AG20443 (cell line): Measurements from ENCODE around the gene PLXNB2.

Experiments
- DNase-seq: peaks from one replicate; pipeline ENCODE4 v3.0.0; 2012; ENCODE audit warnings: low spot score, mixed read lengths

Gene PLXNB2

DNA sequence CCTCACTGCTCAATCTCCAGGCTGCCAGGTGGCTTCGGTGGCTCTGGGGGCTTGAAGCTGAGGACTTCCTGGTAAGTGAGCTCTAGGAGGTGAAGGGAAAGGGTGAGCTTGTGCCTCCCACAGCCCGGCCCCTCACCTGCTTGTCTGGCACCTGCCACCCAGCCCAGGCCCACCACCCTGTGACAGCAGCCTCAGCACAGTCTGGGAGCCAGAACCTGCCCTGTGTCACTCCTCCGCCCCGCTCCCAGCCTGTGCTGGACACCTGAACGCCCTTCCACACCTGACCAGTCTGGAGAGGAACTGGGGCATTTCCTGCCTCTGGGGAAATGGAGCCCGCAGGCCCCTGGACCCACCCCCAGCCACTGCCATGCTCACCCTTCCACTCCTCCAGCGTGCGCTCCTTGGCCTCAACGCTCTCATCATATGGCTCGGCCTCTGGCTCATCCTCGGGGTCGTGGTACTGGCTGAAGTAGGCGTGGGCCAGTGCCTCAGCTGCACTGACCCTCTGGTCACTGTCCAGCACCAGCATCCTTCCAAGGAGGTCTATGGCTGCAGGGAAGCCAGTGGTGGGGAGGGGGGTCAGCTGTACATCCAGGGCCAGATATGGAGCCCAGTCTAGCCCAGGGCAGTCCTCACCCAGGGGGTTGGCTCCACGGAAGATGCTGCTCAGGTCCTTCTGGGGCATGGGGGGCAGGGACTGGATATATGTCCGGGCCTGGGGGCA, 42.3 kb downstream of the PLXNB2 start:
- no peak for DNase-seq

DNA sequence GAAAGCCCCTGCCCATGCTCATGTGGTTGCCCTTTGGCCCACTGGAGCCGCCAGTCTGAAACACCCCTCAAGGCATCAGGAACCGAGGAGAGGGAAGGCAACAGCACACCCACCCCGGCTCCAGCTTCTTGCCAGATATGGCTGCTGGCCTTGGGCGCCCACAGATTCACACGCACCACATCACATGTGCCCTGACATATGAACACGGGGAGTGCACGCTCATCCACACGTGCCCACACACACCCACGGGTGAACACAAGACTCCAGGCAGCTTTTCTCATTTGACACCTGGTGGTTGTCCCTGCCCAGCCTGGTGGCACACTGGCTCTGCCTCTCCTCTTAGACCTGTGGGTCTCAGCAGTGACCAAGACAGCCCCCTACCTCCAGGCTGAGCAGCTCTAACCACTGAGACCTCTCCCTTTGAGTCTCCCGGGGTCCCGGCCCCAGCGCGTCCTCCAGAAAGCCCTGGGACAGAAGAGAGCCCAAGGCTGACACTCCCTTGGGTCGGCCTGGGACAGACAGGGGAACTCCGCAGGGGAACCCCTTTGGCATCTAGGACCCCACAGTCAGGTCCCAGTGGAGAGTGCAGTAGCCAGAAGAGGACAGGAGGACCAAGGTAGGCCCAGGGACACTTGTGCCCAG, 43.2 kb downstream of the PLXNB2 start:
- no peak for DNase-seq

DNA sequence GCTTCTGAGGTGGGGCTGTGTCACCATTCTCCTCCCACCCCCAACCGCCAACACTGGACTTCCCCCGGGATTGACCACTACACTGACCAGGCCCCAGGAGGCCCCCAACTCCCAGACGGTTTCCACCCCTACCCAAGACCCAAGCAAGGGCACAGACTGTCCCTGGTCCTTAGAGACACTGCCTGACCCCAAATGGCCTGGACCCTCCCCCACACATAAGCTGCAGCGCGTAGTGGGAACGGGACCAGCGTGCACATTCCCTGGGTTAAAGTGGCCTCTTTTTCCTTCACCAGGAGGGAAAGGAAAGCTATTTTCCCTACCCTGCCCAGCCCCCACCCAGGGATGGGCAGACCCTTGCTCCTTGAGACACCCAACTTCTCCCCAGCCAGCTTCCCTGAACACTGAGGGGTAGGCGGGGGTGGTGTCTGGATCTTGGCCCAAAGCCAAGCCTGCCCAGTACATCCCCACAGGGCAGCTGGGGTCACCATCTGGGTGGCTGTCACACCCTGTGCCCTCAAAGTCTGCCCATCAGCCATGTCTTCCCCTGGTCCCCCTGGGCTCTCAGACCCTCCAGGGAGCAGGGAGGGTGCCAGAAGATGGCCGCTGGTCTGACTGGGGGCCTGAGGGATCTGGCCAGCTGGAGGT, 44.4 kb downstream of the PLXNB2 start:
- no peak for DNase-seq

DNA sequence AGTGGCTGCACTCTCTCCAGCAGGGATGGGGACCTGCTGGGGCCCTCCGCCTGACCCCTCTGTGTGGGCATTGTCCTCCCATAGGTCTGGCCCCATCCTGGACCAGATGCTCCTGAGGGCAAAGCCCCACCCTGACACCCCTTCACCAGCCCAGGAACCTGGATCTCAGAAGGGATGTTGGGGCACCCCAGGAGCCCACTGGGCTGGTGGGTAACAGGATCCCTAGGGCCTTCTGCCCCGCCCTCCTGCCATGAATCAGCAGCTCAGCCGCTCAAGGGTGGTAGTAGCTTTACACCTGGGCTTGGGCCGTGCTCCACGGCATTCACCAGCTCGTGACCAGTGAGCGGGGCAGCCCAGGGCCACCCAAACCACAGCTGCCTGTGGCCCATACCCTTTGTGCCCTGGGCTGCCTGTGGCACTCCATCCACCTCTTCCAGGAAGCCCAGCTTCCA, 45.0 kb downstream of the PLXNB2 start:
- DNase-seq, result no peak

DNA sequence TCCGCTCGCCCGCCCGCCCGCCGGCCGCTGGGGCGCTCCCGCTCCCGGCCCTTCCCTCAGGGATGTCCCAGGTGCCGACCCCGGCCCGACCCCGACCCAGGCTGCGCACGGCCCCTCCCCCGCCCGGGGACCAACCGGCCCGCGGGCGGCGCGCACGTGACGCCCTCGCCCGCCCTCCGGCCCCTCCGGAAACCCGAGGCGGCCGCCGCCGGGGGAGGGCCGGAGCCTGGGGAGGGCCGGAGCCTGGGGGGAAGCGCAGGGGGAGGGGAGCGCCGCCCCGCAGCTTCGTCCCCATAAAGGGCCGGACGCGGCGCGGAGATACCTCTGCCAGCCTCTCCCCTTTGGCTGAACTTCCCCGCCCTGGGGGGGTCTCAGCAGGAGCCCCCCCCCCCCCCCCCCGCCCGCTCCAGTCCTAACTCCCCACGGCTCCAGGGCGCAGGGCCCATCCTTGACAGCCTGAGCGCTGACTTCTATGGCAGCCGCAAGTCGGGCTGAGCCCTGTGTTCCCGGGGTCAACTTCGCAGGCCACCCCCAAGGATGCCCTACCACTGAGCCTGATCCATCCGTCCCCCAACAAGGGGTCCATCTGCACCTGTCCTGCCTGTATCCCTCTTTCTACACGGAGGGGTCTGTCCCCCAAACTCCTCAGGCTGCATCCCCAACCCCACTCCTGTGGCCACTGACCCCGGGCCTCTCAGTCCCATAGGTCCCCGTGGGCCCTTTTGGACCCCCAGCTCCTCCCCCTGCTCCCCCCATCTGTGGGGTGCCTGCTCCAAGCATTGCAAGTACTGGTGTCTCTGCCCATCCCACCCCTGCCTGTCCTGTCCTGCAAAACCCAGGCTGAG, 45.6 kb downstream of the PLXNB2 start, which contains the start of gene MAPK12:
MAPK12 (minus strand) TSS at position 69 of the 845 bp plus-strand sequence. CDS start 174 bp downstream, outside the sequence.
- DNase-seq, result peak; percentile 80

DNA sequence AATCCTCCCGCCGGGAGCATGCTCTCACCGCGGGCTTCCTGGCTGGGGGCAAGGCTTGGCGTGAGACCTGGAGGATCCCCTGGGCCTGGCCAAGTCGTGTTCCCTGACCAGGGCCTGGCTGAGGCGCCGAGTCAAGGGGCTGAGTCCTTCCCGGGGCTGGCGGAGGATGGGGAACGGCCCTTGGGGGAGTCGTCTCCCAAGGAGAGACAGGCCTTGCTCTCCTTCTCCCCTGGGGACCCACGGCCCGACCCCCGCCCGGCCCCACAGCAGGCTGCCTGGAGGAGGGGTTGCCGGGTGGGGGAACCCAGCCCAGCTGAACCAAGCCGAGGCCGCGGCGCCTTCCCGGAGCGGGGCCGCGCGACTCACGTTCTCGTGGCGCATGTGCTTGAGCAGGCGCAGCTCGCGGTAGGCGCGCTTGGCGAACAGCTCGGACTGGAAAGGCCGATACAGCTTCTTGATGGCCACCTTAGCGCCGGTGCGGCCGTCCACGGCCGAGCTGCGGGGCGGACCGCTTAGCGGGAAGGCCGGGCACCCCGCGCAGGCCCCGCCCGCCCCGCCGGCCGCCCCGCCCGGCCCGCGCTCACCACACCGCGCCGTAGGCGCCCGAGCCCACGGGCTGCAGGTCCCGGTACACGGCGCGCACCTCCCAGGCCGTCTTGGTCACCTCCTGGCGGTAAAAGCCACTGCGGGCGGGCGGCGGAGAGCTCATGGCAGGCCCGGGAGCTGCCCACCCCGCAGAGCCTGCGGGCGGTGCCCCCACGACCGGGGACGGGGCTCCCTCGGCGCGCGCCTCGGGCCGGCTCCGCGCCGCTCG, 46.4 kb downstream of the PLXNB2 start:
- peak; percentile 75 for DNase-seq

DNA sequence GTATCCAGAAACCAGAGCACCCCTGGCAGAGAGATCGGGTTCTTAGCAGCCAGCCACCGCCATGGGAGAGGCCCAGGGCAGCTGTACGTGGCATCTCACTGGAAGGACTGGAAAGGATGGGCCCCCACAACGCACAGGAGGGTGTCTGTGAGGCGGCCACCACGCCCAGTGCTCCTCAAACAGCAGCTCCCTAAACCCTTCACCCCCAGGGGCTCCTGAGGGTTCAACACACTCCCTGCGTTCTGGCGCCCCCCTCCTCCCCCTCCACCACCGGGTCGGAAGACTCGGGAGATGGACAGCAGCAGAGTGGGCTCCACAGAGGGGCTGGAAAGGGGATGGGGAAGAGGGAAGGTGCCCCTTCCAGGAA, 47.0 kb downstream of the PLXNB2 start:
- no peak for DNase-seq

DNA sequence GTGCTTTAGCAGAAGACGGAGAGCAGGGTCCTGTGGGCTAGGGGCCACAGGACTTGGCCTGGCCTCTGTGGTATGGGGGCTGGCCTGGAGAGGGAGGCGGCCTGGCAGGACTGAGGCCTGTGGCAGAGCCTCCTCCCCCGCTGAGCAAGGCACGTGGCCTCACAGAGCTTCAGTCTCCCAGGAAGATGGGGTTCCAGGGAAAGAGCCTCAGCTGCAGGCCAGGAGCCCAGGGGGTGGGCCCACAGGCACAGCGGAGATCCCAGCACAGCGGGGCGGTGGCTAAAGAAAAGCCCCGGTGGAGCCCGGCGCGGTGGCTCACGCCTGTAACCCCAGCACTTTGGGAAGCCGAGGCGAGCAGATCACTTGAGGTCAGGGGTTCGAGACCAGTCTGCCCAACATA, 48.1 kb downstream of the PLXNB2 start:
- DNase-seq, result no peak

DNA sequence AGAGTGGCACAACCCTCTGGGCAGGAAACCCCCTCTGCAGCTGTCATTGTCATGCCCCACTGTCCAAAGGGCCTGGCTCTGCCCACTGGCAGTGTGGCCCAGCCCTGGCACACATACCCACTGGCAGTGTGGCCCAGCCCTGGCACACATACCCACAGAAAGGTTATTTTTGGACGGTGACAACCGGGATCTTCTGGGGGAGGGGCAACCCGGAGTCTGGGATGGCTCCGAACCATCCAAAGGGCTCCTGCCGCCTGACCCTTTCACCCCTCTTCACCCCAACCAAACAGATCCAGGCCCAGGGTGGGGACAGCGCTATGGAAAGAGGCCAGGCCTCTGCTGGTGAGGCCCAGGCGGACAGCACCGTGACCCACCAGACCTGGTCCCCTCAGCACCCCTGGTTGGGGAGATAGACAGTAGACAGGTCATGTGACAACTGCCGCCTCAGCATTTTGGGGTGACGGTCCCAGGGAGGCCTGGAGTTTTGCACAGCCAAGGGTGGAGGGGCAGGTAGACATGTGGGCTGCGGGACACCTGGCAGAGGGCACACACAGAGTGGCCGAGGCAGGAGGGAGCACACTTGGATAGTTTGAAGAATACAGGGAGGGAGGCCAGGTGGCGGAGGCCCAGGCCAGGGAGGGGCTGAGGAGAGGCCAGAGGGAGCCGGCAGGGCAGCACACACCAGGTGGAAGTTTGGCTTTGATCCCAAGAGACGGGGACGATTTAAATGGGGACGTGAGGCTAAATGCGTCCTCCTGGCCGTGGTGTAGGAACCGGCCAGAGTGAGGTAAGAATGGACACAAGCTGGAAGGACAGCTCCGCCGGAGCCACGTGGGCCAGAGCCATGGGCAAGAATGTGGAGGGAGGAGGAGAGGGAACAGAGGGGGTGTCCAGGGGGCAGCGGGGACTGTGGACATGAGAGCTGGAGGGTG, 48.8 kb downstream of the PLXNB2 start:
- DNase-seq, result no peak

DNA sequence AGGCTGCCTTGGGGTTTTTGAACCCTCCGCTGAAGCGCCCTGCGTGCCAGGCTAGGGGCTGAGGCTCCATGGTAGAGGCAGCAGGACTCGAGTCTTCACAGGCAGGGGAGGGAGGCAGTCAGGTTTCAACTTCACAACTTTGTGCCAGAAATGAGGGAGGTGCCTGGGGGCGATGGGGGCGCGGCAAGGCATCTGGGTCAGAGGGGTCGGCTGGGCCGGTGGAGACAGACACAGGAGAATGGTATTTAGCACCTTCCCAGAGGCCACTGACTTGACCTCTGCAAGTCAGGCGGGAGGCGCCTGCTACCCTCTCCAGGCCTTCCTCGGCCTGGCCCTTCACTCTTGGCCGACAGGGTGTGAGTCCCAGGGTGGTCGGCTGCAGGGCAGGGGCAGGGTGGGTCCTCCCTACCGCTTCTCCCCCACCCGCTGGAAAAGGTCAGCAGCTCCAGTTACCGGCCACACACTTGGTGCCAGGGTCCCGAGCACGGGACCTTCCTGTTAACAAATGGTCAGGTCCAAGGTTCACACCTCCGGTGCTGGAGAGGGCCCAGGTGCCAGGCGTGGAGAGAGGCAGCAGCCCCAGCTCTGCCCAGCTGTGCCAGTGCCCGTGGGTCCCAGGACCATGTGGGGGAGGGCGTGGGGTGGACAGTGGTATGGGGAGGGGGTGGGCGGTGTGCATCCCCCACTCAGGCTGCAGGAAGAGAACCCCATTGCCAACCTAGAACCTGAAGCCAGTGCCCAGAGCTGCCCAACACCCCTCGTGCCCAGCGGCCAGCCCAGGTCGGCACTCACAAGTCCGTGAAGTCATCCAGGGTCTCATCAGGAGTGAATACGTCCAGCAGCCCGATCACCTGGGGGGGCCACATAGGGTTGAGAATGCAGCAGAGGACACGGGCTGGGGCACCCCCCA, 49.7 kb downstream of the PLXNB2 start:
- DNase-seq, result no peak

DNA sequence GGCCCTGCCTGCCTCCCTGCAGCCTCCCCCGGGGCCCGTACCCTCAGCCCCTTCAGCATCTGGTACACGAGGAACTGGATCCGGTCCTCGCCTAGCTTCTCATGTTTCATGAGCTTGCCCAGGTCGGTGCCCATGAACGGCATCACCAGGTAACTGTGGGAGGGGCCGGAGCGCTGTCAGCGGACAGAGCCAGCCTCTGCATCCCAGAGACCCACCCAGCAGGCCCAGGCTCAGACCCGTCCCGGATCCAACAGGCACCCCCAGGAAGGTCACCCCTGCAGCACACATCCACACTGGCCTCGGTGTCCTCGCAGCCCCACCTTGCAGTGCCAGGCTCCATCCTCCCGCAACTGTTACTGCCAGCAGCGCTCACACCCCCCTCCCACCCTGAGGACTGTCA, 50.4 kb downstream of the PLXNB2 start:
- no peak for DNase-seq

DNA sequence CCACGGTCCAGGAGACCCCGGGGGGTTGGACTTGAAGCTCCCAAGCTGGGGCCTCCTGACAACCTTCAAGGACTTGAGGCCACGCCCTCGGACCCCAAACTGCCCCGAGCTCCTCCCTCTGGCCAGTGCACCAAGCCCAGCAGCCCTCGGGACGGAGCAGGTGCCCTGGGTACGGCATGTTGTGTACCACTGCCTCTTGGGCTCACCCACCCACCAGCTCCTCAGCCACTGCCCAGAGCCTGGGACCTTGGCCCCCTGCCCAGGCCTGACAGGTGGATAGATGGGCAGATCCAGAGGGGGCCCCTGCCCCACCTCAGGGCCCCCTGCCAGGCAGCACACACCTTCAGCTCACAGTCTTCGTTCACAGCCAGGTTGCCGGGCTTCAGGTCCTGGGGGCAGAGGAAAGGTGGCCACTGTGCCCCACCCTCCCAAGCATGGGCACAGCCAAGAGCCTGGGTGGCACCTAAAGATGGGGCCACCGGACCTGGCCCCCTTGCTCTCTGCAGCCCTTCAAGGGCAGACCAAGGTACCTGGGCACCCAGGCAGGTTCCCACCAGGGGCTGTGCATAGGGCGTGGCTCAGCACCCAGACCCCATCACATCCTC, 51.1 kb downstream of the PLXNB2 start:
- DNase-seq, result no peak

DNA sequence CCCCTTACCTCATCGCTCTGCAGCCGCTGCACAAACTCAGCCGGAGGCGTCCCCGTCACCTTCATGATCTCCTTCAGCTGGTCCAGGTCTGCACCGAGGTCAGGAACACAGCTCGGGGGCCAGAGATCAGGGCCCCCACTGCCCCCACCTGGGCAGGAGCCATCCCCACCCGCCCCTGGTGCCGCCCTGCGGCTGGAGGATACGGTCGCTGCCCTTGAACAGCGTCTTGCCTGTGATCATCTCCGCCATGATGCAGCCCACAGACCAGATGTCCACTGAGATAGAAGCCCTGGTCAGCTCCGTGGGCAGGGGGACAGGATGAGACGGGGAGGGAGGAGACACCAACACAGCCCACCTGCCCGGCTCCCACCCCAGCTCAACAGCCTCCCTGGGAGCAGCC, 51.8 kb downstream of the PLXNB2 start:
- no peak for DNase-seq

DNA sequence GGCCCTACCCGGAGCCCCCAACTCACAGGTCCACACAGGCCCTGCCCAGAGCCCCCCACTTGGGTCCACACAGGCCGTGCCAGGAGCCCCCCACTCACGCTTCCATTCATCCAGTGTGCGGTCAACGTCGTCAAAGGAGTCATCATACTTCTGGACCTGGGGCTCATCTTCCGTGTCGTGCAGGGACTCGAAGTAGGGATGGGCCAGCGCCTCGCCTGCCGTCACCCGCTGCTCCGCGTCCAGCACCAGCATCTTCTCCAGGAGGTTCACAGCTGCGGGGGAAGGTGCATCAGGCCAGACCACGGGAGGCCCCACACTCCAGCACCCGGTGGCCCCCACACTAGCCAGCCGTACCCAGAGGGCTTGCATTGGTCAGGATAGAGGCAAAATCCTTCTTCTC, 52.3 kb downstream of the PLXNB2 start:
- DNase-seq, result no peak

DNA sequence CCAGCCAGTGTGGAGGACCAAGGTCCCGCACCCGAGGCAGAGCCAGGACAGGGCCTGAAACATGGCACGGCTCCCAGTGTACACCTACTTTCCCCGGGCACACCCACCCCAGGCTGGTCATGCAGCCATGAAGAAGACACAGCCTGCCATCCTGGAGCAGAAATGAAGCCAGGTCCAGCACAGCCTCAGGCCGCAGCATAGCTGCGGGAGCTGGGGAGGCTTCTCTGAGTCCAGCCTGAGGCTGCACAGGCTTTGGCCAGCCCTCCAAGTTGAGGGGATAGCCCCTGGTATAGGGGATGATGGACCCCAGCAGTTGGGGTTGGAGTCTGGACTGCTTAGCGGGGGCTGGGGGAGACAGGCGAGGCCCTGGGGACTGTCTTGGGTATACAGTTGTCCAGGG, 53.5 kb downstream of the PLXNB2 start:
- DNase-seq, result no peak

DNA sequence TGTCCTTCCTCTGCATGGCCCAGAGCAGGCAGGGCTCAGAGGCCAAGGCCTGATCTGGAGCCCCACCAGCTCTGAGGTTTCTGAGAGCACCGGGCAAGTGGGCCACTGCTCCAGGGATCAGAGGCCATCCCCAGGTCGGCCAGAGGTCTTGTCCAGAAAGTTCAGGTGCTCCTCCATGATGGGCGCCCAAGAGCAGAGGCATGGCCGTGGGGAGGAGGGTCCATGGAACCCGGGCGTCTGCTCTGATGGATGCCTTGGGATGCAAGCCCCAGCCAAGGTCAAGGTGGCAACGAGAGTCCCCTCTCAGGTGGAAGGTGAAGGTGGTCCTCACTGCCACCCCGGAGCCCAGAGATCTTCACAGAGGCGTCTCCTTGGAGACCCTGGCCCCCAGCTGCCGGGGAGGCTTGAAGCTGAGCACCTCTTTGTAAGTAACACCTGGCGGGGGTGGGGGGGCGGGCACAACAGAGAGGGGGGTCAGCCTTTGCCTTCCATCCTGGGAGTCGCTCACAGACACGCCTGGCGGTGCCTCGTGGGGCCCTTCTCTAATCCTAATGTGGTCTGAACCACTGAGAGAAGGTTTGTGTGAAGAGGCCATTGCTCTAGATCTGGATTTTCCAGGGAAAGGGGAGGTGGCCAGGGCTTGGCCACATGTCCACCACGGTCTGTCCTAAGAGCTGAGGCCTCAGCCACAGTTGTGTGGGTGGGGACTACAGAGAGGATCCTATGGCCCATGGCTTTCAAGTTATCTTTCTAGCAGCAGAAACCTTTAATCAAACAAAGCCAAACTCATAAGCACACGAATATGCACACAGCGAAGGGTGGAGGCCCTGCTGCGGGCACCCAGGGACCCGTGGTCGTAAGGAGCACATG, 54.2 kb downstream of the PLXNB2 start:
- no peak for DNase-seq

DNA sequence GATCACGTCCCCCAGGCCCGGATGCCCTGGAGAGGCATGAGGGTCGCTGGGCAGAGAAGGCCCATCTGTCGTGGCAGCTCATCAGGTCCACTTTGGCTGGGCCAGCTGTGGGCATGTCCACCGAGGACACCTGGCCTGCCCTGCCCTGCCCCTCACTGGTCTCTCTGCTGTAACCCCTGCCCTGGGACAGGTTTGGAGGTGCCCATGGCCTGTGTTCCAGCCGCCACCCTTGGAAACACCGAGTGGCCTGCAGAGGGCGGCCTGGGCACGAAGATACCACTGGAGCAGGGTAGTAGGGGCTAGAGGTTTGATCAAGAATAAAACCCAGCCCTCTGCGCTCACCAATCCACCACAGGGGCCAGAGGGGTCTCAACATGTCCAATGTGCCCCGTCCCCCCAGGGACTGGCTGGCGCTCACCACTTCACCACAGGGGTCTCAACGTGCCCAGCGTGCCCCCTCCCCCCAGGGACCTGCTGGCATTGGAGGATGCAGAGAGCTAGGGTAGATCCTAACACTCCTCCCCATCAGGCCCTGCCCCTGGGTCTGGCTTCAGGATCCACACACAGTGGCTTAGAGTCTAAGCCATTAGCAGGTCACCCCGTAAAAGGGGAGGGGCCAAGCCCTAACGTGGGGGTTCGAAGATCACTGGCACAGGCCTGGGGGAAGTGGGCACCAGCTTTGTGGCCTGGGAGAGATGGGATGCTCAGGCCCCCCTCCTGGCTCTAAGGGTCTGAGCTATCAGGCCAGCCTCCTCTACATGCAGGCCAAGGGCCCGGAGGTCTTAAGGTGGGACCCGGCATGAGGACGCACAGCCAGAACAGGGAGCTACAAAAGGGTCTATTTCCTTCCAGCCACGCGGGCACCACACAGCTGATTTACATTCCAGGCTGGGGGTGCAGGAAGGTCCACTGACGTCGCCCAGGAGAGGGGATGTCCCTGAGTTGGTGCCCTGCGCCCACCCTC, 55.1 kb downstream of the PLXNB2 start:
- DNase-seq, result peak; percentile 80
